HepG2 (cell line): ENCODE measurements around the gene TRIM27. TPM values are rescaled to one million over a fixed set of nuclear protein-coding genes. Genes with fewer than 3 reads are reported as not detected.

Source experiments
- ATAD3A ChIP-seq: sonication (generic); formaldehyde crosslinking; IDR thresholded peaks from 2 replicates; pipeline ENCODE4 v1.4.0; 2020; ENCODE audit warnings: missing genetic modification reagents
- BRD4 ChIP-seq: sonication (generic); formaldehyde crosslinking; IDR thresholded peaks from 2 replicates; pipeline ENCODE4 v1.4.0; 2020; ENCODE audit warnings: missing genetic modification reagents
- CHCHD3 ChIP-seq: sonication (generic); formaldehyde crosslinking; IDR thresholded peaks from 2 replicates; pipeline ENCODE4 v1.8.0; 2022; ENCODE audit warnings: mild to moderate bottlenecking, missing genetic modification reagents, moderate library complexity
- CHD4 ChIP-seq: fragments of 200-600 bp; sonication (generic); IDR thresholded peaks from 2 replicates; pipeline ENCODE4 v1.7.0; 2017; ENCODE audit warnings: mild to moderate bottlenecking, low read length, borderline replicate concordance
- HNRNPUL1 ChIP-seq: fragments of 200-400 bp; formaldehyde crosslinking; IDR thresholded peaks from 2 replicates; pipeline ENCODE4 v1.6.1; 2017; ENCODE audit warnings: low read depth, mild to moderate bottlenecking, low read length, moderate library complexity
- HOXA3 ChIP-seq: sonication (generic); formaldehyde crosslinking; IDR thresholded peaks from 2 replicates; pipeline ENCODE4 v1.5.0; 2020; ENCODE audit warnings: missing genetic modification reagents
- NCOA5 ChIP-seq: sonication (generic); formaldehyde crosslinking; IDR thresholded peaks from 2 replicates; pipeline ENCODE4 v1.4.0; 2020; ENCODE audit warnings: missing genetic modification reagents
- PHF8 ChIP-seq: sonication (generic); formaldehyde crosslinking; IDR thresholded peaks from 2 replicates; pipeline ENCODE4 v1.5.0; 2020; ENCODE audit warnings: missing genetic modification reagents
- RELA ChIP-seq: sonication (generic); formaldehyde crosslinking; IDR thresholded peaks from 2 replicates; pipeline ENCODE4 v1.4.0; 2020; ENCODE audit warnings: missing genetic modification reagents
- TGIF2 ChIP-seq: IDR thresholded peaks from 2 replicates; pipeline ENCODE4 v1.6.1; 2016; ENCODE audit warnings: control low read depth, missing compliant biosample characterization
- TRIM24 ChIP-seq: sonication (generic); formaldehyde crosslinking; IDR thresholded peaks from 2 replicates; pipeline ENCODE4 v1.8.0; 2022; ENCODE audit warnings: mild to moderate bottlenecking, missing genetic modification reagents
- ZBTB38 ChIP-seq: sonication (generic); formaldehyde crosslinking; IDR thresholded peaks from 2 replicates; pipeline ENCODE4 v1.5.1; 2020; ENCODE audit warnings: mild to moderate bottlenecking, missing genetic modification reagents
- ZFP36L1 ChIP-seq: sonication (generic); formaldehyde crosslinking; IDR thresholded peaks from 2 replicates; pipeline ENCODE4 v1.8.0; 2022; ENCODE audit warnings: mild to moderate bottlenecking, missing genetic modification reagents, moderate library complexity
- ZNF263 ChIP-seq: sonication (generic); formaldehyde crosslinking; IDR thresholded peaks from 2 replicates; pipeline ENCODE4 v1.4.0; 2020; ENCODE audit warnings: missing genetic modification reagents
- ZNF367 ChIP-seq: sonication (generic); formaldehyde crosslinking; IDR thresholded peaks from 2 replicates; pipeline ENCODE4 v1.4.0; 2020; ENCODE audit warnings: missing genetic modification reagents, borderline replicate concordance
- ZNF468 ChIP-seq: sonication (generic); formaldehyde crosslinking; IDR thresholded peaks from 2 replicates; pipeline ENCODE4 v1.8.0; 2022; ENCODE audit warnings: mild to moderate bottlenecking, moderate library complexity, missing genetic modification reagents
- ZNF558 ChIP-seq: sonication (generic); formaldehyde crosslinking; IDR thresholded peaks from 2 replicates; pipeline ENCODE4 v1.9.0; 2022; ENCODE audit warnings: mild to moderate bottlenecking, missing genetic modification reagents, borderline replicate concordance
- ZNF747 ChIP-seq: sonication (generic); formaldehyde crosslinking; IDR thresholded peaks from 2 replicates; pipeline ENCODE4 v1.8.1; 2023; ENCODE audit warnings: missing genetic modification reagents, mild to moderate bottlenecking, borderline replicate concordance
- polyA plus RNA-seq, 8 experiments: library from polyadenylated mRNA; depleted of rRNA in 3 of 8; stranded (reverse) in 7 of 8; unstranded in 1 of 8; fragments of >200 nt; fragmentation: Illumina TruSeq in 4 of 8; extraction: Trizol in 4 of 8; gene quantifications; 2 replicates each; pipeline versions ENCODE4 v1.2.1 to v1.2.3, GENCODE V29; 2011 to 2016; ENCODE audit warnings: low read depth in 4 of 8, missing spikeins in 1 of 8, mixed read lengths in 1 of 8; ENCODE audit not compliant: insufficient read depth in 1 of 8
- total RNA-seq, 5 experiments: library from RNA; depleted of rRNA; stranded (reverse); fragments of >200 nt; fragmentation: Illumina TruSeq; extraction: Trizol; gene quantifications; 2 replicates each; pipeline ENCODE4 v1.2.3, GENCODE V29; 2016; ENCODE audit warnings: low read depth in 1 of 5
- TF ChIP-seq, protein P1 (sequence below): sonication (generic); formaldehyde crosslinking; IDR thresholded peaks from 2 replicates; pipeline ENCODE4 v1.5.0; 2020; ENCODE audit warnings: mild to moderate bottlenecking, missing genetic modification reagents
- TF ChIP-seq, protein P2 (sequence below): IDR thresholded peaks from 2 replicates; pipeline ENCODE4 v1.6.1; 2016; ENCODE audit warnings: missing compliant biosample characterization, missing genetic modification reagents, borderline replicate concordance
- TF ChIP-seq, protein P3 (sequence below): sonication (generic); formaldehyde crosslinking; IDR thresholded peaks from 2 replicates; pipeline ENCODE4 v1.5.0; 2020; ENCODE audit warnings: mild to moderate bottlenecking, missing genetic modification reagents, borderline replicate concordance

Gene TRIM27
- total and polyA plus RNA-seq, 2 of the 13 experiments (the other 11 are each of a cell fraction or from before 2014, with no cell fraction given) = 88.6 to 112 TPM

DNA sequence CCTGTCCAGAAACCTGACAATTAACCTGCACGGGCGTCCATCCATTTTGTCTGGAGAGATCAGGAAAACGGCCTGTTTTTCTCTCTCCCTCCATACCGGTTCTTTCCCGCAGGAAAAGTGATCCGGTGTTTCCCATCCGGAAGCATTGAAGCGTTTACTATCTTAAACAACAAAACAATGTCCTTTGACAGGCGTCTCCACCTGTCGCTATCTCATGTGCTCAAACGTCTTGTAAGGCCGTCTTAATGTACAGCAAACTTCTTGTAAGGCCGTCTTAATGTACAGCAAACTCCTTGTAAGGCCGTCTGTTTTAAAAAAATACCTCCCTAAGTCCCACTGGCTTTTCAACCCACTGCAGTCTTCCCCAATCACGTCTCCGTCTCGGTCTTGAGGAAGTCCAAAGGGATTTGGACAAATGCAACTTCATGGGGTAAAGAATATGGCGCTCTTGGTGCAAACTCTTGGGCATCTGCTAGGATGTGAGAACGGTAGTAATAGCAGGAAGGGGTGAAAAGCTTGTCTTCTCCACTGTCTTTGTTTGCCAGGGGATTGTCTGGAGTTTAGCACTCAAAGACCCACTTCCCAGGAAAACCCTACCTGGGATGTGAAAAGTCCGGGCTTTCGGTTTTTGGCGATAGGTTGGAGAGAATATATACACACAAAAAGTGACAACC, 29.9 kb upstream of the TRIM27 start (continued):
- no peak for TF ChIP-seq CHCHD3 (CRISPR knock-in tag)
- TF ChIP-seq ZNF747 (CRISPR knock-in tag) = 0 out of 2 replicates have a peak, but pooled peaks have one; percentile 39
- TF ChIP-seq, protein P1, sequence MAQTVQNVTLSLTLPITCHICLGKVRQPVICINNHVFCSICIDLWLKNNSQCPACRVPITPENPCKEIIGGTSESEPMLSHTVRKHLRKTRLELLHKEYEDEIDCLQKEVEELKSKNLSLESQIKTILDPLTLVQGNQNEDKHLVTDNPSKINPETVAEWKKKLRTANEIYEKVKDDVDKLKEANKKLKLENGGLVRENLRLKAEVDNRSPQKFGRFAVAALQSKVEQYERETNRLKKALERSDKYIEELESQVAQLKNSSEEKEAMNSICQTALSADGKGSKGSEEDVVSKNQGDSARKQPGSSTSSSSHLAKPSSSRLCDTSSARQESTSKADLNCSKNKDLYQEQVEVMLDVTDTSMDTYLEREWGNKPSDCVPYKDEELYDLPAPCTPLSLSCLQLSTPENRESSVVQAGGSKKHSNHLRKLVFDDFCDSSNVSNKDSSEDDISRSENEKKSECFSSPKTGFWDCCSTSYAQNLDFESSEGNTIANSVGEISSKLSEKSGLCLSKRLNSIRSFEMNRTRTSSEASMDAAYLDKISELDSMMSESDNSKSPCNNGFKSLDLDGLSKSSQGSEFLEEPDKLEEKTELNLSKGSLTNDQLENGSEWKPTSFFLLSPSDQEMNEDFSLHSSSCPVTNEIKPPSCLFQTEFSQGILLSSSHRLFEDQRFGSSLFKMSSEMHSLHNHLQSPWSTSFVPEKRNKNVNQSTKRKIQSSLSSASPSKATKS (CRISPR knock-in tag) = no peak
- TF ChIP-seq HNRNPUL1 = no peak
- TF ChIP-seq ZNF558 (CRISPR knock-in tag) = peak; percentile 51; the same call in 1 of the 2 replicates
- no peak for TF ChIP-seq RELA (CRISPR knock-in tag)
- no peak for TF ChIP-seq ZNF468 (CRISPR knock-in tag)
- TF ChIP-seq TGIF2 (CRISPR knock-in tag) = peak; percentile 79
- no peak for TF ChIP-seq ZNF367 (CRISPR knock-in tag)
- no peak for TF ChIP-seq NCOA5 (CRISPR knock-in tag)
- no peak for TF ChIP-seq BRD4 (CRISPR knock-in tag)
- no peak for TF ChIP-seq TRIM24 (CRISPR knock-in tag)
- TF ChIP-seq PHF8 (CRISPR knock-in tag) = peak; percentile 10; the same call in 1 of the 2 replicates
- TF ChIP-seq ZBTB38 (CRISPR knock-in tag) = 0 out of 2 replicates have a peak, but pooled peaks have one; percentile 0
- TF ChIP-seq, protein P2, sequence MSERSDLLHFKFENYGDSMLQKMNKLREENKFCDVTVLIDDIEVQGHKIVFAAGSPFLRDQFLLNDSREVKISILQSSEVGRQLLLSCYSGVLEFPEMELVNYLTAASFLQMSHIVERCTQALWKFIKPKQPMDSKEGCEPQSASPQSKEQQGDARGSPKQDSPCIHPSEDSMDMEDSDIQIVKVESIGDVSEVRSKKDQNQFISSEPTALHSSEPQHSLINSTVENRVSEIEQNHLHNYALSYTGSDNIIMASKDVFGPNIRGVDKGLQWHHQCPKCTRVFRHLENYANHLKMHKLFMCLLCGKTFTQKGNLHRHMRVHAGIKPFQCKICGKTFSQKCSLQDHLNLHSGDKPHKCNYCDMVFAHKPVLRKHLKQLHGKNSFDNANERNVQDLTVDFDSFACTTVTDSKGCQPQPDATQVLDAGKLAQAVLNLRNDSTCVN = no peak
- TF ChIP-seq ATAD3A (CRISPR knock-in tag) = no peak
- no peak for TF ChIP-seq ZNF263 (CRISPR knock-in tag)
- TF ChIP-seq ZFP36L1 = no peak
- TF ChIP-seq HOXA3 (CRISPR knock-in tag) = no peak
- TF ChIP-seq, protein P3, sequence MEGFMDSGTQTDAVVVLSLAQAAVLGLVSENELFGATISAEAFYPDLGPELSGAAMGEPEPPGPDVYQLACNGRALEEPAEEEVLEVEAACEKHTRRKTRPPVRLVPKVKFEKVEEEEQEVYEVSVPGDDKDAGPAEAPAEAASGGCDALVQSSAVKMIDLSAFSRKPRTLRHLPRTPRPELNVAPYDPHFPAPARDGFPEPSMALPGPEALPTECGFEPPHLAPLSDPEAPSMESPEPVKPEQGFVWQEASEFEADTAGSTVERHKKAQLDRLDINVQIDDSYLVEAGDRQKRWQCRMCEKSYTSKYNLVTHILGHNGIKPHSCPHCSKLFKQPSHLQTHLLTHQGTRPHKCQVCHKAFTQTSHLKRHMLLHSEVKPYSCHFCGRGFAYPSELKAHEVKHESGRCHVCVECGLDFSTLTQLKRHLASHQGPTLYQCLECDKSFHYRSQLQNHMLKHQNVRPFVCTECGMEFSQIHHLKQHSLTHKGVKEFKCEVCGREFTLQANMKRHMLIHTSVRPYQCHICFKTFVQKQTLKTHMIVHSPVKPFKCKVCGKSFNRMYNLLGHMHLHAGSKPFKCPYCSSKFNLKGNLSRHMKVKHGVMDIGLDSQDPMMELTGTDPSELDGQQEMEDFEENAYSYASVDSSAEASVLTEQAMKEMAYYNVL (CRISPR knock-in tag) = no peak
- TF ChIP-seq CHD4 = no peak
